IPS-20b (cell line): ENCODE measurements around the gene BBS12.

ENCODE experiments used
- H3K27ac ChIP-seq: one replicate; pipeline ENCODE4 v1.5.1; 2013; ENCODE audit warnings: low read length
- H3K27me3 ChIP-seq: 2 replicates; pipeline ENCODE4 v1.6.1; 2013; ENCODE audit warnings: mild to moderate bottlenecking, low read length, inconsistent platforms; ENCODE audit not compliant: insufficient read depth
- H3K36me3 ChIP-seq: 2 replicates; pipeline ENCODE4 v1.6.1; 2013; ENCODE audit warnings: low read depth, mild to moderate bottlenecking, inconsistent platforms, low read length, moderate library complexity; ENCODE audit not compliant: insufficient read depth
- H3K4me1 ChIP-seq: 2 replicates; pipeline ENCODE4 v1.6.1; 2013; ENCODE audit warnings: mild to moderate bottlenecking, control low read depth, inconsistent platforms, low read length, moderate library complexity; ENCODE audit not compliant: insufficient read depth
- H3K4me3 ChIP-seq: 2 replicates; pipeline ENCODE4 v1.5.1; 2013; ENCODE audit warnings: mild to moderate bottlenecking, low read length, inconsistent platforms
- H3K9ac ChIP-seq: 2 replicates; pipeline ENCODE4 v1.6.1; 2013; ENCODE audit warnings: low read depth, mild to moderate bottlenecking, inconsistent platforms, low read length, moderate library complexity
- H3K9me3 ChIP-seq: 2 replicates; pipeline ENCODE4 v1.6.1; 2013; ENCODE audit warnings: mild to moderate bottlenecking, low read depth, low read length, inconsistent platforms; ENCODE audit not compliant: insufficient read depth

The BBS12 gene

DNA sequence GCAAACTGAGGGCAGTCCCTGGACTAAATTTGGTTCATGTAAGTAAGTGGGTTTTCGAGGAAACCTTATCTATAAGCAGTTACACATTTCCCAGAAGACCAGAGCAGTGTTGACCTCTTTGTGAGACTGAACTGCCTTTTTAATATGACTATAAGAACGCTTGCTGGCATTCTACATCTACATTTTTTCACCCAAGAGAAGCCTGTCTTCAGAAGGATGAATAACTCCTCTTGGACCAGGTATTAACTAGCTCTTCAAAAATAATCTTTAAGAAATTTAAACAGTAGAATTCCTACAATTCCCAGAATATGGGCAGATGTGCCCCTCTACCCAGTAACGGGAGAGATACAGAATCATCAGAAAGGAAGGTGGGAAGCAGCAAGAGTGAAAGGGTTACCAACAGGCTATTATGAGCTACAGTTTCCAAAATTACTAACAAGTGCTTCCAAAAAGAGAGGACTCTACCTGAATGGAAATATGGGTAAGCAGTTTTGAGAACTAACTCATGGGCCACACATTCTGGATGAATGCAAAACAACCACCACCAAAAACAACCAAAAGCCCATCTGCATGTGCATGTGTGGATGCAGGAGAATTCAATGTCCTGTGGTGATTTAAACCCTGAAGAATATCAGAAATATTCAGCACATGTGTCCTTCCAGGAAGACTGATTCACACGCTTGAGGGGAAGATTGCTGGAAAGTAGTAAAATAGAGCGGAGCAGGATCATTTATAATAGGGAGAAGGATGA lies 17.4 kb downstream of the BBS12 start:
- Histone ChIP-seq H3K9ac (no peak overlapping the region), H3K36me3 (no peaks in the 10 kb centered on the region), H3K9me3 (peaks cover 3% of the 10 kb centered on the region; the same call in 1 of the 2 replicates), H3K4me3 (no peak overlapping the region), H3K4me1 (no peaks in the 10 kb centered on the region), H3K27ac (no peak overlapping the region), H3K27me3 (no peaks in the 10 kb centered on the region)

DNA sequence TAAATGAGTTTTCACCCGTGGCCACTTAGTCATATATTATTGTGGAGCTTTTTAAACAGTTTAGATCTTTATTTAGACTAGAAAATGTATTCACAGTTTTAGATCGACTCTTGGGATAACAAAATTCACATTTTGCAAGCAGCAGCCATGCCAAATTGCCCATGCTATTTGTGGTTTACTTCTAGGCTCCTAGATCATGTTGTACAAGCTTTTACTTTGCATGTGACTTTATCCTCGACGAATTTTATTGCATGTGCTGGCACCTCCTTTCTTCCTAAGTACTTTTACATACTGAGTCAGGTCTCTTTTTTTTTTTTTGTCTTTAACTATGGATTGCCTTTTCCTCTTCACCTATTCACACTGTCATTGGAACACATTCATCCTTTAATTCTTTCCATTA lies 23.2 kb downstream of the BBS12 start:
- H3K4me3 ChIP-seq = no peak overlapping the region
- H3K9ac ChIP-seq = no peak overlapping the region
- peaks cover 5% of the 10 kb centered on the region for H3K4me1 ChIP-seq
- no peaks in the 10 kb centered on the region for H3K27me3 ChIP-seq
- H3K27ac ChIP-seq = no peak overlapping the region
- no peaks in the 10 kb centered on the region for H3K36me3 ChIP-seq
- H3K9me3 ChIP-seq = no peaks in the 10 kb centered on the region

DNA sequence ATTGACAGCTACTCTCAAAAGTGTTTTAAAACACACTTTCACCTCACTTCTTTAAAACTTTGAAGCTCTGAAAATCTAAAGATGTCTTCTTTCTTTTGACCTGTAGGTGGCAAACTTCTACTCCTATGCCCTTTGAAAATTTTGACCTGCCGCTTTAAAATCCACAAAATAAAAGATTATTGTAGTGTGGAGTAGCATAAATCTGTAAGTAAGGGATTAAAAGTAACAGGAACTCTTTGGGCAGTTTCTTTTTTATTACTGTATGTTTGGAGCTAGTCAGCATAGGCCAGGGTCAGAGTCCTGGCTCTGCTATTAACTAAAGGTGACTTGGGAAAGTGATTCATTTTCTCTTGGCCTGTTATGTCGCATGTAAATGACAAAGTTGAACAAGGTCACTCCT lies 25.5 kb downstream of the BBS12 start:
- no peak overlapping the region for H3K4me3 ChIP-seq
- H3K27ac ChIP-seq = no peak overlapping the region
- no peaks in the 10 kb centered on the region for H3K9me3 ChIP-seq
- H3K36me3 ChIP-seq = no peaks in the 10 kb centered on the region
- no peak overlapping the region for H3K9ac ChIP-seq
- no peaks in the 10 kb centered on the region for H3K27me3 ChIP-seq
- H3K4me1 ChIP-seq = peaks cover 11% of the 10 kb centered on the region

DNA sequence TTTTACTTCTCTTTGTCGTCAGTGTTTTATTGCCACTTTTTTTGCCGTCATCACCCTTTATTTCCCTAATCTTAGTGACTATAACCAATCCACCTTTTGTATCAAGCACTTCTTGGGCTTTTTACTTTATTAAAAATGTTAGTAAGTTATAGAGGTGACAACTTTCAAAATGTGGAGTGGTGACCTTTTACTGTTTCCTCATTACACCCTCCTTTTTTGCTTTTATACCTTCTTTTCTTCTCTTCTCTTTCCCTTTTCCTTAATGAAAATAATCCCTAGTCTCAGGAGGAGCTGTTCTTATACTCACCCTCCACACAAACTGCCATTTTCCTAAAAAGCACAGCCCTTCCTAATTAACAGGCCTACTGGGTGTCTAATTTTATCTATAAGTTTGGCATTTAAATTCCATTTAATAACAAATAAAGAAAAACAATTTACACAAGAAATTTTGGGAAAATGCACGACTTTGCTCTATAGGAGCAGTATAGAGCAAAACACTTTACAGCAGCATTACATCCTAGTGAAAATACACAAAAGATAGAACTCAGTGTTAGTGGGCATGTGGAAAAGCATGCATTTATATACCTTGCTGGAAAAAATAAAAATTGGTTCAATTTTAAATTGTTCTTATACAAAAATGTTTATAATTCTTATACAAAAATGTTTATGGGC lies 27.3 kb downstream of the BBS12 start:
- H3K36me3 ChIP-seq = no peaks in the 10 kb centered on the region
- no peaks in the 10 kb centered on the region for H3K27me3 ChIP-seq
- no peak overlapping the region for H3K9ac ChIP-seq
- H3K4me1 ChIP-seq = peaks cover 13% of the 10 kb centered on the region
- no peak overlapping the region for H3K27ac ChIP-seq
- no peak overlapping the region for H3K4me3 ChIP-seq
- no peaks in the 10 kb centered on the region for H3K9me3 ChIP-seq

DNA sequence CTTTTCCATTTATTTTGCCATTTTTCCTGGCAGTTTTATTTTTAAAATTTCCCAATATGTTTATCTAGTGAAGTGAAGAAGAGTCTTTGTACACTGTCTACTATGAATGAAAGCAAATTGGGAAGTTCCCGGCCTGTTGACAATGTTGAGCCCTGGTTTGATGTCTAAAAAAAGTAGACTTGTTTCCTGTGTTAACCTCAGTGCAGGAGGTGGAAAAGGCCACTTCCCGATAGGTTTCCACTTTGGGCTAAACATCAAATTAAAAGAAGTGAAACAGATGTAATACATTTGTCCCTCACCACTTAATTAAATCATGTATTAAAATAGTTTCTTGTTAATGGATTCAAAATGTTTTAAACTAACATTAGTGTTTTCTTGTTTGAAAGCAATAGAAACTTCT lies 30.0 kb downstream of the BBS12 start:
- Histone ChIP-seq H3K9ac (no peak overlapping the region), H3K9me3 (no peaks in the 10 kb centered on the region; the same call in 1 of the 2 replicates), H3K4me3 (no peak overlapping the region), H3K27ac (no peak overlapping the region), H3K4me1 (peaks cover 16% of the 10 kb centered on the region), H3K36me3 (no peaks in the 10 kb centered on the region), H3K27me3 (no peaks in the 10 kb centered on the region)

DNA sequence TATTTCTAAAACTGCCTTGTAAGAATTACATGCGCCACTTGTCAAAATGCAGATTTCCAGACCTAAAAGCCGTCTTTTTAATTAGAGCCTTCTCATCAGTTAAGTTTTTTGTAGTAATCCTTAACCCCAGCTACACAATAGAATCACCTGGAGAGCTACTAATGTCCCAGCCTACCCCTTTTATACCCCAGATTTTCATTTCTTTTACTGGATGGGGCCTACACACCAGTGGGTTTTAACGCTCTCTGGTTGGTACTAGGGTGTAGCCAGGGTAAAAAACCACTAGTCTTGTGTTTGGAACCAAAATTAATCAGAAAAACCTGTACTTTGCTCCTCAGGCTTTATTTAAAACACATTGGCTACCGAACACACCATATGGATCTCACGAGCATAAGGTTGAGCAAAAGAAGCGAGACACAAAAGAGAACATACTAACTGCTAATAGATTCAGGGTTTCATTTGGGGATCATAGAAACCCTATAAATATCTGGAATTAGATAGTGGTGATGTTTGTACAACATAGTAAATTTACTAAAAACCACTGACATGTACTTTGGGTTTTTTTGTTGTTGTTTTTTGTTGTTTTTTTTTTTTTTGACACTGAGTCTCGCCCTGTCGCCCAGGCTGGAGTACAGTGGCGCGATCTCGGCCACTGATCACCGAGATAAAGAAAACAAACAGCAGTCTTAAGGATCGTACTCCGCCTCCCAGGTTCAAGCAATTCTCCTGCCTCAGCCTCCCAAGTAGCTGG lies 30.6 kb downstream of the BBS12 start:
- no peak overlapping the region for H3K9ac ChIP-seq
- H3K4me3 ChIP-seq = no peak overlapping the region
- H3K27me3 ChIP-seq = no peaks in the 10 kb centered on the region
- no peaks in the 10 kb centered on the region for H3K36me3 ChIP-seq
- peaks cover 16% of the 10 kb centered on the region for H3K4me1 ChIP-seq
- no peaks in the 10 kb centered on the region; the same call in 1 of the 2 replicates for H3K9me3 ChIP-seq
- H3K27ac ChIP-seq = no peak overlapping the region

DNA sequence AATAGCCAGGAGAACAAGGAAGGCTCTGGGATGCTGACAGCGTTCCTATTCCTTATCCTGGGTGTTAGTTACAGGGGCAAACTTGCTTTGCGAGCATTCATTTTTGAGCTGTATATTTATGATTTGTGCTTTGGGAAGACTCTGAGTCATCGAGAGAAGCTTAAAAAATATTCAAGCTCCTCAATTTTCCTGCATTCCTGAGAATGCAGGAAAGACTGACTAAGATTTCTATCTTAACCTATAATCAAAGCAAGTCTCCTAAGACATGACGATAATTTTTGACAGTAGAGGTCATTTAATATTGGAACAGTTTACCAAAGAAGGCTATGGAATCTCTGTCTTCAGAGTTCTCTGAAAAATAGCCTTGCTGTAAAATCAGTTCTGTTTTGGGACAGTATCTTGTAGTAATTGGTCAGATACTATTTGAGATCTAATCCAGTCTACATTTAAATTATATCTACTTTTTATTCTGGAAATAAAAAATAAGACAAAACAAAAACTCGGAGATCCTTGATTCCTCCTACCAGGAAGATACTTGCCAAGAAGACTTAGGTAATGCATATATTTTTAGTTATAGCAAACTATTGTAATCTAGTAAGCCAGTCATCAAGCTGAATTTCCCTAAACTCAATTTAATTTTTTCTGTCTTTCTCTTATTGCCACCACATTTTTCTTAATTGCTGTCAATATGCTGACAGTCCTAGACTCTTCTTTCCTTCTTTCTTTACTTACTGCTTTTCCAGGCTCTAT lies 31.7 kb downstream of the BBS12 start:
- no peak overlapping the region for H3K9ac ChIP-seq
- no peak overlapping the region for H3K27ac ChIP-seq
- no peaks in the 10 kb centered on the region; the same call in 1 of the 2 replicates for H3K9me3 ChIP-seq
- H3K4me1 ChIP-seq = peaks cover 16% of the 10 kb centered on the region
- no peaks in the 10 kb centered on the region for H3K36me3 ChIP-seq
- no peak overlapping the region for H3K4me3 ChIP-seq
- no peaks in the 10 kb centered on the region for H3K27me3 ChIP-seq

DNA sequence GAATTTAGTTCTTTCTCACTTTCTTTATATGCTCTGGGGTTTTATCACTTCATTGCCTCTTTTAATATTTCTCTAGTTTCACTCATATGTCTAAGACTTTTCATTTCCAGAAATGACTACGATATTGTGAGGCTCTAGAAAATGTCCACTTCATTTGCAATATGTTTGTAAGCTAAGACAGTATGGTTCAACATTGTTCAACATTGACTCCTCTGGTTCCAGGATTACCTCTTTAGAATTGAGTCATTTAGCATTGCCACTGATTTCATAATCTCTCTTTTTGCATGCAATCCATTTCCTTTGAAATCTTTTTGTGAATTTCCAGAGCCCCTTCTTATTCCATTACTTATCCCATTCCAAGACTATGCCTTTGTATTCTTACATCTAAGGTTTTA lies 32.3 kb downstream of the BBS12 start:
- no peak overlapping the region for H3K4me3 ChIP-seq
- no peaks in the 10 kb centered on the region; the same call in 1 of the 2 replicates for H3K9me3 ChIP-seq
- H3K4me1 ChIP-seq = peaks cover 12% of the 10 kb centered on the region
- H3K36me3 ChIP-seq = no peaks in the 10 kb centered on the region
- no peak overlapping the region for H3K27ac ChIP-seq
- no peaks in the 10 kb centered on the region for H3K27me3 ChIP-seq
- no peak overlapping the region for H3K9ac ChIP-seq

DNA sequence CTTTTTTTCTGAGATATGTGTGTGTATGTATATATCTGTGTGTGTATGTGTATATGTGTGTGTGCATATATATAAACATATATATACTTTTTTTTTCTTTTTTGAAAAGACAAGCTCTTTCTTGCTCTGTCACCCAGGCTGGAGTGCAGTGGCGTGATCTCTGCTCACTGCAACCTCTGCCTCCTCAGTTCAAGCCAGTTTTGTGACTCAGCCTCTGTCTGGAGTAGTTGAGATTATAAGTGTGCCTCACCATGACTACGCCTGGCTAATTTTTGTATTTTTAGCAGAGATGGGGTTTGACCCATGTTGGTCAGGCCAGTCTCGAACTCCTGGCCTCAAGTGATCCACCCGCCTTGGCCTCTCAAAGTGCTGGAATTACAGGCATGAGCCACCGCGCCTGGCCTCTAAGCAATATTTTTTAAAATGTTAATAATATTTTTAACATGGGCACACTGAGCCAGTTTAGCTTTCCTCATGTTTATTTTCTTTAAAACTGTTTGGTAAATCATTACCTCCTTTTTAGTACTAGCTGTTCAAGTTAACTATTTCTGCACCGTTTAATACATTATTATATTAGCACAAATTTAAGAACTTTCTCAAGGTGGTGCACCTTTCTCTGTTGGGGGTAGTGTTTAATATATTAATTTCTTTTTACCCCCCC lies 33.3 kb downstream of the BBS12 start:
- H3K9me3 ChIP-seq = no peaks in the 10 kb centered on the region; the same call in 1 of the 2 replicates
- H3K4me1 ChIP-seq = peaks cover 11% of the 10 kb centered on the region; the same call in 1 of the 2 replicates
- no peak overlapping the region for H3K9ac ChIP-seq
- H3K36me3 ChIP-seq = no peaks in the 10 kb centered on the region
- H3K4me3 ChIP-seq = no peak overlapping the region
- no peak overlapping the region for H3K27ac ChIP-seq
- no peaks in the 10 kb centered on the region for H3K27me3 ChIP-seq

DNA sequence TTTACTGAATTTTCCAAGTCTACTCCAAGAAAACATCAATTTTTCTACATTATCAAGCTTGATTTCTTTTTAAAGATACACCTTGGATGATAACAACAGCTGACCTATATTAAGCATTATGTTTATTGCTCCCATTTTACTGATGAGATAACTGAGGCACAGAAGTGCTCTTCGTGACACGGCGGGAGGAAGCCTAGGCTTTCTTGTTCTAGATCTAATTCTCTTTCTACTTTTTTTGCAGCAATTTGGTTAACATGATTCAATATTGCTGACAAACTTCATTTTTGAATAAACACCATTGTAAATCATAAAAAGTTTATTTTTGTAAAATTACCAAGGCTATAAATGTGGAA lies 33.8 kb downstream of the BBS12 start:
- H3K9me3 ChIP-seq = no peaks in the 10 kb centered on the region; the same call in 1 of the 2 replicates
- no peaks in the 10 kb centered on the region for H3K36me3 ChIP-seq
- no peaks in the 10 kb centered on the region for H3K27me3 ChIP-seq
- no peak overlapping the region for H3K9ac ChIP-seq
- peaks cover 11% of the 10 kb centered on the region; the same call in 1 of the 2 replicates for H3K4me1 ChIP-seq
- no peak overlapping the region for H3K4me3 ChIP-seq
- H3K27ac ChIP-seq = no peak overlapping the region

DNA sequence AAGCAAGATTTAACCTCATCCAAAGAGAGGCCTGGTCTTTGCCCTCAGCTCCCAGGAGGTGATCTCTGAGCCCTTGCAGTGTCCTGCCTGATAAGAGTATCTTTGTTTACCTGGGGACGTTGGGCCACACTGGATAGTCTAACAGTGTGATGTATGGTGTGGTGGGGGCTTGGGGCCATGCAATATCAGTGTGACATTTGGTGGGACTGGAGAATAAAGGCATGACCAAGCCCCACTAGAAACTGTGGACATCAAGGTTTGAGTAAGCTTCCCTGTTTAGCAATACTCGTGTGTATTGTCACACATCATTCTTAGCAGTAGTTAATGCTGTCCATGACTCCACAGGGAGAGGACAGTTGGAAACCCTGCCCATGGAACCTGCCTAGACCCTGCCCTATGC lies 34.4 kb downstream of the BBS12 start:
- H3K27ac ChIP-seq = no peak overlapping the region
- no peak overlapping the region for H3K4me3 ChIP-seq
- no peak overlapping the region for H3K9ac ChIP-seq
- H3K36me3 ChIP-seq = no peaks in the 10 kb centered on the region
- H3K4me1 ChIP-seq = peaks cover 11% of the 10 kb centered on the region; the same call in 1 of the 2 replicates
- no peaks in the 10 kb centered on the region for H3K27me3 ChIP-seq
- no peaks in the 10 kb centered on the region; the same call in 1 of the 2 replicates for H3K9me3 ChIP-seq
